NOMO-1 (cell line): ENCODE data around the gene NEB.

Experiments used
- DNase-seq, 2 experiments: peaks; one replicate each; lab custom pipeline; 2025; ENCODE audit not compliant: unreplicated experiment in 2 of 2; lab: John Stamatoyannopoulos, UW

NEB gene

GRCh38 chr2:151733771-151734672, at the start of gene NEB:
Gene NEB, minus strand, starts transcription at chr2:151734476. Its CDS starts 1,320 bp downstream, at chr2:151733156.
- DNase-seq: no peak

DNA sequence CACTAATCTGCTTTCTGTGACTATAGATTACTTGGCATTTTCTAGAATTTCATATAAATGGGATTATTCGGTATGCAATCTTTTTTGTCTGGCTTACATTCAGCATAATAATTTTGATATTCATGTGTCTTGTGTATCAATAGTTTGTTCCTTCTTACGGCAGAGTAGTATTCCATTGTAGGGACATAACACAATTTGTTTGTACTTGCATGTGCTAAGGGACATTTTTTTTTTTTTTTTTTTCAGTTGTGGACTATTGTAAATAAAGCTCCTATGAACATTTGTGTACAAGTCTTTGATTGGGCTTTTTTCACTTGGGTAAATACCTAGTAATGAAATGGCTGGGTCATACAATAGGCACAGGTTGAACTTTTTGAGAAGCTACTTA, 48.9 kb upstream of the NEB start:
- no peak for DNase-seq

DNA sequence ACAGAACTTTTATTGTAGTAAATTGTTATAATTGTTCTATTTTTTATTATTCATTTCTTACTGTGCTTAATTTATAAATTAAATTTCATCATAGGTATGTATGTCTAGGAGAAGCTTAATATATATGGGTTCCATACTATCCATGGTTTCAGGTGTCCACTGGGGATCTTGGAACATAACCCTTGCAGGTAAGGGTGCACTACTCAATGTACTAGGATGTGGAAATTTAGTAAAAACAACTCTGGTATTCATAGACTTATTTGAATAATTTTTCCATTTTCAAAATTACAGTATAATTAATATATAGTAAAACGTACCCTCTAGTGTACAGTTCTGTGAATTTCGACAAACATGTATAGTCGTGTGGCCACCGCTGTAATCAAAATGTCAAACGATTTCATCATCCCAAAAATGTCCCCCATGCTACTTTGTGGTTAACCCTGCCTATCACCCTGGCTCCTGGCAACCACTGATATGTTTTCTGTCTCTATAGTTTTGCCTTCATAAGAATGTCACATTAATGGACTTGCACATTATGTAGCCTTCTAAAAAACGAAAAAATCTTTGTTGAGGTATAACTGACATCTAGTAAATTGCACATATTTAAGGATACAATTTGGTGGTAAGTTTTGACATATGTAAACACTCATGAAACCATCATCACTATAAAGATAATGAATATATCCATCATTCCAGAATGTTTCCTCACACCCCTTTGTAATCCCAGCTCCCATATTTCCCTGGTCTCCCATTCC, 48.3 kb upstream of the NEB start:
- peak; percentile 26 to 44 for DNase-seq

DNA sequence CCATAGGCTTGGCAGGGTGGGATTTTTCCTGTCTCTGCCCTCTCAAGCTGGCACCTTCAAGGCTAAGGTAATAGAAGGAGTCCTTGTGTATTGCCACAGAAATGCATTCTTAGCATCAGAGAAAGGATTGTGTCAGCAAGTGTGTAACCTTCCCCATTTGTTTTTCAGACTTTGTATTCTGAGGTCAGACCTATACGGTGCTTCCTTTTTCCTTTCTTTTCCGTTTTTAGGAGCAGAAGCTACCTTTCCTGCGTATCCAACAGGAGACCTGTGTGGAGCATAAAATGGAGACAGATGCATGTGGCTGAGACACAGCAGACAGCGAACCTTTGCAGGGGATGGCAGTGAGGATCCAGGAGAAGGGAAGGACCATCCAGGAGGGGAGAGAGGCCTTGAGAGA, 47.4 kb upstream of the NEB start:
- DNase-seq: no peak

GRCh38 chr2:151780938-151781337, 46.7 kb upstream of the NEB start:
- DNase-seq: no peak

DNA sequence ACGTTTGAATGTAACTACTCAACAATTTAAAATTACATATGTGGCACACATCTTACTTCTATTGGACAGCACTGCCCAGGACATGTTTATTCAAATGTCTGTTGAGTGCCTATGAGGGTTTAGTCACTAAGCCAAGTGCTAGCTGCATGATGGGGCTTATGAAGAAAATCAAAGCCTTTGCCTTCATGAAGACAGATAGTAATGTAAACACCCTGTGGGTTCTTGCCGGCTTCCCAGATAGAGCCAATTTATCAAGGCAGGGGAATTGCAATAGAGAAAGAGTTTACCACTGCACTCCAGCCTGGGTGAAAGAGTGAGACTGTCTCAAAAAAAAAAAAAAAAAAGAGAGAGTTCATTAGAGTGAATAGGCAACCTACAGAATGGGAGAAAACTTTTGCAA, 43.7 kb upstream of the NEB start:
- DNase-seq: no peak

- DNase-seq: no peak
Observed at GRCh38 chr2:151777487-151777886, 43.2 kb upstream of the NEB start.

DNA sequence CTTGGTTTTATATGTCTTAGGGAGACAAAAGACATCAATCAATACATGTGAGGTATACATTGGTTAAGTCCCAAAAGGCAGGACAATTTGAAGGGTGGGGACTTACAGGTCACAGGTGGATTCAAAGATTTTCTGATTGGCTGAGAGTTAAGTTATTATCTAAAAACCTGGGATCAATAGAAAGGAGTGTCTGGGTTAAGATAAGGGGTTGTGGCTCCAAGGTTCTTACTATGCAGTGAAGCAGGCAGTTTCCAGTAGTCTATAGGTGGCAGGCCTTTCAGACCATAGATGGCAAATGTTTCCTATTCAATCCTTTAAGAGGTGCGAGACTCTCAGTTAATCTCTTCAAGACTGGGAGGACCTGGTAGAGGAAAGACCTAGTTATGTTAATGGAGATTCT, 42.1 kb upstream of the NEB start:
- DNase-seq: no peak

- no peak for DNase-seq
Observed at GRCh38 chr2:151775057-151775740, 40.9 kb upstream of the NEB start.

- DNase-seq: no peak
Observed at GRCh38 chr2:151774506-151774905, 40.2 kb upstream of the NEB start.

DNA sequence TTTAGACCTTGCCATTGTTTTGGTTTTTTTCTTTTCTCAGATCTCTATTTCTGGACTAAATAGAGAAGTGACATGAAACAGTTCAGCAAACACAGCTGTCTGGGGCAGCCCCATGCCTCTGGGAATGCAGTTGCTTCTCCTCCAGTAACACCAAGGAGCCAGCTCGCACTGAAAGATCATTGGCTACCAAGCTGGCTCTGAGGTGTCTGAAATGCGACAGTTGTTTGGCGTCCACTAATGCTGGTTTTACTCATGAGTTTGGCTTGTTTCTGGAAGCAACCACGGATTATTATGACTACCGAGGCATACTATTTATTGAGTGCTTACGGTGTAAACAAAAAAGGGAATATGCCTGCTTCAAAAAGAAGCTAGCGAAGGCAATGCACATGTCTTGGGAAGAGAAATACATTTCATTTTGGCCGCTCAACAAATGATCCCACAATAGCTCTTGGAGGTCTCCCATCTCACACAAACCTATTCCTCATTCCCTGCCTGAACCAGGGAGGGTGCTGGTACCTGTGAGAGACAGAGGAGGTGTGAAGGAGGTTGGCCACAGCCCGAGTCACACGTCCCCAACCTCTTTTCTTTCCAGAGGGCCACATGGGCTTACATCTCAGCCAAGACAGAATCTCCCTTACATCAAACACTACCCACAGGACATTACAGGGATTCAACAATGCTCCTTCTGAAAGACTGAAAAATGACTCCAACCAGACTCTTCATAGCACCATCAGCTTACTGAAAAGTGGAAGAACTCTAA, 37.5 kb upstream of the NEB start:
- no peak for DNase-seq

- DNase-seq: no peak
Observed at GRCh38 chr2:151770995-151771394, 36.7 kb upstream of the NEB start.

- no peak for DNase-seq
Observed at GRCh38 chr2:151769606-151770005, 35.3 kb upstream of the NEB start.

GRCh38 chr2:151767536-151767935, 33.3 kb upstream of the NEB start:
- no peak for DNase-seq

GRCh38 chr2:151766437-151767153, 32.3 kb upstream of the NEB start:
- no peak for DNase-seq

- DNase-seq: no peak
Observed at GRCh38 chr2:151765760-151766410, 31.6 kb upstream of the NEB start.

DNA sequence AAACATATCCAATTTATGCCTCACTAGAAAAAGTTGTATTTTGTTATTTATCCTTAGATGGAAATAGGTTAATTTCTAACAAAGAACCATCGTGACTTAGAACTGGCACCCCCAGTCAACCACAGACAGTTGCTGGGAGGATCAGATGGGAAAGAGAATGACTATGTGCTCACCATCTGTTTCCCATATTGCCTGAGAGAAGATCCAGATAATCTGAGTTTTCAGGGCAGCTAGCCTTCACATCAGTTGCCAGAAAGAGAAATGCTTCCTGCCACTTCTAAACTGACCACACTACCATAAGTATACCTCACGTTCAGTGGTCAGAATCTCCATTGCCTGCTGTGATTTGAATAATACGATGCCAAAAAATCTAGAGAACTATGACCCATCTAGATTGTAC, 28.4 kb upstream of the NEB start:
- no peak for DNase-seq

DNA sequence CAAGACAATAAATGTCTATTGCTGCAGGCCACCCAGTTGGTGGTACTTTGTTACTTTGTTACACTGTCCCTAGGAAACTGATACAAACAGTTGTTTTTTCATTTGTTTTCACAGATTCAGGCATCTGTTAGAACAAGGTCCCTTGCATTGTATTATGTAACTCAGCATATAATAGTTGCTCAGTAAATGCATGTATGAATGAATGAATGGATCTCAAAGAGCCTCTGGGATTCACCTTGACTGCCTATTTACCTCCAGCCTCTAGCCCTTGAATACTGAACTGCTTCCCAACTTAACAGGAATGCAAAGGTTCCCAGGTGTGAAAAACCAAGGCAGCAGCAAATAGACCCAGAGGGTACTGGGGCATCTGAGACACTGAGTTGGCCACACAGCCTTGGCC, 27.4 kb upstream of the NEB start:
- DNase-seq: no peak

GRCh38 chr2:151761193-151761592, 26.9 kb upstream of the NEB start:
- no peak for DNase-seq
